Osteocyte (in vitro differentiated cells): Measurements from ENCODE around the gene PDE10A. TPM values are rescaled to one million over a fixed set of nuclear protein-coding genes. Genes with fewer than 3 reads are reported as not detected.
"Not testable (repeated sequence)": the region's sequence is repeated elsewhere in the genome, so short reads cannot be mapped to it uniquely, and the experiment has no call there.

Source experiments
- DNase-seq: peaks from one replicate; pipeline ENCODE4 v3.0.0; 2021; ENCODE audit warnings: mixed read lengths; ENCODE audit not compliant: unreplicated experiment; ENCODE audit errors: extremely low spot score
- H3K27ac Mint-ChIP-seq: one replicate; pipeline ENCODE4 v1.8.0; 2021; ENCODE audit warnings: mild to moderate bottlenecking, mixed read lengths; ENCODE audit not compliant: unreplicated experiment
- H3K27me3 Mint-ChIP-seq: one replicate; pipeline ENCODE4 v1.8.0; 2021; ENCODE audit warnings: mixed read lengths; ENCODE audit not compliant: unreplicated experiment
- H3K36me3 Mint-ChIP-seq: one replicate; pipeline ENCODE4 v1.8.0; 2021; ENCODE audit warnings: mixed read lengths; ENCODE audit not compliant: unreplicated experiment
- H3K4me1 Mint-ChIP-seq: one replicate; pipeline ENCODE4 v1.8.0; 2021; ENCODE audit warnings: mixed read lengths; ENCODE audit not compliant: unreplicated experiment
- H3K4me3 Mint-ChIP-seq: one replicate; pipeline ENCODE4 v1.8.0; 2021; ENCODE audit warnings: mild to moderate bottlenecking, moderate library complexity, mixed read lengths; ENCODE audit not compliant: unreplicated experiment
- H3K9me3 Mint-ChIP-seq: one replicate; pipeline ENCODE4 v1.8.0; 2021; ENCODE audit warnings: mixed read lengths; ENCODE audit not compliant: unreplicated experiment
- total RNA-seq: library from RNA; stranded (reverse); gene quantifications from 2 replicates; pipeline ENCODE4 v1.2.1, GENCODE V29; 2021
- TF ChIP-seq, protein P1 (sequence below): fragments of 200-600 bp; sonication (generic); IDR thresholded peaks from 2 replicates; pipeline ENCODE4 v1.5.0; 2021; ENCODE audit warnings: antibody characterized with exemption, mild to moderate bottlenecking, moderate library complexity

The PDE10A gene
- total RNA-seq, 1 donor from 2014 or later: 9.8 TPM

DNA sequence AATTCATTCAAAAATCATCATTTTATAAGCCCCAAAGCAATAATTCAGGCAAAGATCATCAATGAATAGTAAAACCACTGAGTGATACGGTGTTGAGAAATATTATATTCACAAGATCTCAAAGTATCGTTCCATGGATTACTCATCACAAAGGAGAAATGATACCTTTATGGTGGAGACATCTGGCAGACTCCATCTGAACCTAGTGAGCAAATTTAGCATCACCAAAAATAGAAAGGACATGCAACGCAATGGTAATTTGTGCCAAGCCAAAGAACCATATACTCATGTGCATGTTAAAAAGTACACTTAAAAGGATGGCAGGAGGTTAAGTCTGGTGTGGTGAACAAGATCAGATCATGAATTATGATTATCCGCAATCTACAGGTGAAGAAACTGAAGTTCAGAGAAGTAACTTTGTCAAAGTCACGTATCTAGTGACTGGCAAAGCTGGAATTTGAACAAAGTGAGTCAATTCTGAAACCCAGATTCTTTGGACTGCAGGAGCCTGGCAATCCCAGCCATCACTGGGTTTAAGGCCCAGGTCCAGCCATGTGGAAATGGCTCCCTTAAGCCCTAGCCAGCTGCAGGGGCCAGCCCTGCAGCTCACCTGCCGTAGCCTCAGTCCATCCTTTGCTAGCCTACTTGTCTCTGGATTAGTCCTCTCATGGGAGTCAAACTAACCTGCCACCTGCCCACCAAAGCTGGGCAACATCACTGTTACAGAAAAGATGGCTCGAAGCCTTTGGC is 68.3 kb downstream of the PDE10A start:
- no peaks in the 10 kb centered on the region for H3K27me3 Mint-ChIP-seq
- DNase-seq: no peak
- no peak overlapping the region for H3K27ac Mint-ChIP-seq
- TF ChIP-seq, protein P1, sequence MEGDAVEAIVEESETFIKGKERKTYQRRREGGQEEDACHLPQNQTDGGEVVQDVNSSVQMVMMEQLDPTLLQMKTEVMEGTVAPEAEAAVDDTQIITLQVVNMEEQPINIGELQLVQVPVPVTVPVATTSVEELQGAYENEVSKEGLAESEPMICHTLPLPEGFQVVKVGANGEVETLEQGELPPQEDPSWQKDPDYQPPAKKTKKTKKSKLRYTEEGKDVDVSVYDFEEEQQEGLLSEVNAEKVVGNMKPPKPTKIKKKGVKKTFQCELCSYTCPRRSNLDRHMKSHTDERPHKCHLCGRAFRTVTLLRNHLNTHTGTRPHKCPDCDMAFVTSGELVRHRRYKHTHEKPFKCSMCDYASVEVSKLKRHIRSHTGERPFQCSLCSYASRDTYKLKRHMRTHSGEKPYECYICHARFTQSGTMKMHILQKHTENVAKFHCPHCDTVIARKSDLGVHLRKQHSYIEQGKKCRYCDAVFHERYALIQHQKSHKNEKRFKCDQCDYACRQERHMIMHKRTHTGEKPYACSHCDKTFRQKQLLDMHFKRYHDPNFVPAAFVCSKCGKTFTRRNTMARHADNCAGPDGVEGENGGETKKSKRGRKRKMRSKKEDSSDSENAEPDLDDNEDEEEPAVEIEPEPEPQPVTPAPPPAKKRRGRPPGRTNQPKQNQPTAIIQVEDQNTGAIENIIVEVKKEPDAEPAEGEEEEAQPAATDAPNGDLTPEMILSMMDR: no peak
- H3K4me1 Mint-ChIP-seq: peaks cover 1% of the 10 kb centered on the region
- H3K9me3 Mint-ChIP-seq: peaks cover 15% of the 10 kb centered on the region
- H3K36me3 Mint-ChIP-seq: no peaks in the 10 kb centered on the region
- H3K4me3 Mint-ChIP-seq: no peak overlapping the region

DNA sequence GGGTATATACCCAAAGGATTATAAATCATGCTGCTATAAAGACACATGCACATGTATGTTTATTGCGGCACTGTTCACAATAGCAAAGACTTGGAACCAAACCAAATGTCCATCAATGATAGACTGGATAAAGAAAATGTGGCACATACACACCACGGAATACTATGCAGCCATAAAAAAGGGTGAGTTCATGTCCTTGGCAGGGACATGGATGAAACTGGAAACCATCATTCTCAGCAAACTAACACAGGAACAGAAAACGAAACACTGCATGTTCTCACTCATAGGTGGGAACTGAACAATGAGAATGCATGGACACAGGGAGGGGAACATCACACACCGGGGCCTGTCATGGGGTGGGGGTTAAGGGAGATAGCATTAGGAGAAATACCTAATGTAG is 70.1 kb downstream of the PDE10A start:
- not testable (repeated sequence) for H3K27ac Mint-ChIP-seq, H3K4me3 Mint-ChIP-seq, H3K27me3 Mint-ChIP-seq, H3K36me3 Mint-ChIP-seq, H3K4me1 Mint-ChIP-seq, DNase-seq
- peaks cover 15% of the 10 kb centered on the region for H3K9me3 Mint-ChIP-seq

DNA sequence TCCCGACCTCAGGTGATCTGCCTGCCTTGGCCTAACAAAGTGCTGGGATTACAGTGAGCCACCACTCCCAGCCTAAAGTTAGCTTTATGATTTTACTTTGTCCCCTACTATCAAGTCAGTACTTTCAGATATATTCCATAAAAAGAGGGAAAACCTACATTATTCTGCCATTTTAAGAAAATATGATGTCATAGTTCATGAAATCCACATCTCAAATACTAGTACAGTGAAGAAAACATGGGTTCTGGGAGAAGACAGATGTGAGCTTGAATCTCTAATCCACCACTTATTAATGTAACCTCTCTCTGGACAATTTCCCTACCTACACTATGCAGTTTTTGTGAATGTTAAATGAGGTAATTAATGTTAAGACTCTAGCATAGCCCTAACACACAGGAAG is 74.5 kb downstream of the PDE10A start:
- Mint-ChIP-seq H3K4me1 (peaks cover 1% of the 10 kb centered on the region), H3K4me3 (no peak overlapping the region), H3K27ac (no peak overlapping the region), H3K36me3 (no peaks in the 10 kb centered on the region), H3K9me3 (peaks cover 5% of the 10 kb centered on the region), H3K27me3 (no peaks in the 10 kb centered on the region)
- TF ChIP-seq, protein P1: no peak
- no peak for DNase-seq

DNA sequence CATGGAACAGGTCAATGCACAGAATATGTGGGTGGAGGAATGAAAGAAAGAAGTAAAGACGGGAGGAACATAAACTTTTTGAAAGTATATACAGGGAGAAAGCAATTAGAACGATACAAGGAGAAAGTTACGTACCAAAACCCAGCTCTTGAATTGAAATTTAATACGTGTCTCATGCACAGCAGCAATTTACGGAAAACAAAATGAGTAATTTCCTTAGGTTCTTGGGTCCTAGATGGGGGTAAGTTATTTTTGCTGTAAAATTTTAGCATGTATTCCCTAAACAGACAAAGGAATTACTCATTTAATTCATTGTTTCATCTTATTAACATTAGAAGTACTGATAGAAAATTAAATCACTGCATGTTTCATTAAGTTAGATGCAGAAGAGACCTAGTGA is 75.8 kb downstream of the PDE10A start:
- Mint-ChIP-seq H3K27me3 (no peaks in the 10 kb centered on the region), H3K9me3 (peaks cover 5% of the 10 kb centered on the region), H3K36me3 (no peaks in the 10 kb centered on the region), H3K4me1 (peaks cover 1% of the 10 kb centered on the region), H3K4me3 (no peak overlapping the region), H3K27ac (no peak overlapping the region)
- DNase-seq: no peak
- TF ChIP-seq, protein P1: no peak

DNA sequence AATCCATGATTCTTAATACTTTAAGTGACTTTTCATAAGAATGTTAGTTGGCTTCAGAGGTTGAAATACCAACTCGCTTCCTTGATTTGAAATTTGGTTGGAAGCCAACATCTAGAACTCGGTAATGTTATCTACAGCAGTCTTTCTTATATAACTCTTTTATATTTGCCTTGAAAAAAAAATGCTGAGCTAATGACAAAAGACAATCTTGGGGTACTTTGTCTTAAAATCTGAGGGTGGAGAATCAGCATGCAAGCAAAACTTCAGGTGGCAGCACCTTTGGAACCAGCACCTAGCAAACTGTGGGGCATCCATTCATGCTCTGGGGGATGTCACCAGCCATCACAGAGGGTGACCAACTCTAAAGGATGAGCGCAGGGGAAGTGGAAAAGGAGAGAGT is 76.3 kb downstream of the PDE10A start:
- no peaks in the 10 kb centered on the region for H3K36me3 Mint-ChIP-seq
- TF ChIP-seq, protein P1: no peak
- no peak overlapping the region for H3K27ac Mint-ChIP-seq
- no peaks in the 10 kb centered on the region for H3K27me3 Mint-ChIP-seq
- no peak overlapping the region for H3K4me3 Mint-ChIP-seq
- peaks cover 5% of the 10 kb centered on the region for H3K9me3 Mint-ChIP-seq
- no peak for DNase-seq
- peaks cover 1% of the 10 kb centered on the region for H3K4me1 Mint-ChIP-seq
